Suprapubic skin (tissue), 4 donors: ENCODE data around the gene KIDINS220.

ENCODE experiments used
- CTCF ChIP-seq, 2 donors: fragments of 200-600 bp in 1 of 2; fragments of 450-650 bp in 1 of 2; sonication (generic) in 1 of 2; IDR thresholded peaks; one replicate each; pipeline ENCODE4 v1.5.1; 2016 to 2019; ENCODE audit warnings: antibody characterized with exemption in 2 of 2, mild to moderate bottlenecking in 1 of 2, moderate library complexity in 1 of 2
- EP300 ChIP-seq: sonication (generic); formaldehyde crosslinking; IDR thresholded peaks from one replicate; pipeline ENCODE4 v1.6.1; 2017; ENCODE audit warnings: antibody characterized with exemption
- POLR2A ChIP-seq, 2 donors: fragments of 450-650 bp; IDR thresholded peaks; one replicate each; pipeline ENCODE4 v1.6.1; 2017; ENCODE audit warnings: antibody characterized with exemption in 2 of 2, mild to moderate bottlenecking in 2 of 2, moderate library complexity in 2 of 2
- POLR2AphosphoS5 ChIP-seq, 3 donors: sonication (generic); formaldehyde crosslinking; IDR thresholded peaks; one replicate each; pipeline ENCODE4 v1.6.1; 2017; ENCODE audit warnings: antibody characterized with exemption in 3 of 3

- TF ChIP-seq CTCF (IDR thresholded peaks at IDR 0.05): no peak
- TF ChIP-seq POLR2A (IDR thresholded peaks at IDR 0.05): no peak
- no peak for TF ChIP-seq POLR2AphosphoS5 (IDR thresholded peaks at IDR 0.05)
- TF ChIP-seq EP300: no peak
These were observed 80.7 kb downstream of the KIDINS220 start for GRCh38 chr2:8756716-8757115.
